ENCODE data around the gene GABBR2.

DNA sequence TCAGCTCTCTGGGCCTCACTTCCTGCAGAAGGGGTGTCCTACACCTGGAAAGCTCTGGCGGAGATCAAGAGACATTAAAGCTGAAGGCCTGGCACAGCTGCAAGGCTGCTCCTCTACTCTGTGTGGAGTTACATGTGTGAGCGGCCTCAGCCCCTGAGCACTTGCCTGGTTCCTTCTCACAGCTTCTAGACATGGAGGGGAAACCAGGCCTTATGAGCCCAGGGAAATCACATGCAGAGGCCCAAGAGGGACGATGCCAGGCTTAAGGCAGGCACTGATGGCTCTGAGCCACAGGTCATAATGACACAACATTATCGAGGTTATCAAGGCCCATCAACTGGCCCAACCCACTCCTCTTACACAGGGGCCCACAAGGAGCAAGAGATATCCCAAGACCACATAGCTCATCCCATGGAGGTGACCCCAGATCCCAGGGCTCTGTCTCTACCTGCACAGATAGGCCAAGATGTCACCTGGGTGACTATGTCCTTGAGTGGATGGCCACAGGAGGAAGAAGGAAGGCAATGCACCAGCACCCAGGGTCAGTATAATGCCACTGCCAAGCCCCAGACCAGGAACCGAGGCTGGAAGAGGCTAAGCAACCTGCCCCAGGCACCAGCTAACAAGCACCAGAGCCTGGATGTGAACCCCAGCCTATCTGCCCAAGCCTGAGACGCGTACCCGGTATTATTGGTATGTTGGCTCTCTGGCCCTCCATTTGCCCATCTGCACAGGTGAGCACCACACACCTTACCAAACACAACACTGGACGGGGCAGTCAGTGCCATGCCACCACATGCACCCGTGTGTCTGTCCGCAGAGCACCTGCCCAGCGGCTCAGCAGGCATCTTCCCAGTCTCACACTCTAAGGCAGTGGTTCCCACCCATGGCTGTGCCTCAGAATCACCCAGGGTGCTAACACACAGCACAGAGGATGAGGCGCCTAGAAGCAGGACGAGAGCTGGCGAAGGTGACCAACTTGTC lies 143.3 kb downstream of the GABBR2 start:
- TF ChIP-seq HDAC3 (IDR thresholded peaks at IDR 0.05; ENCODE audit: borderline replicate concordance, partially characterized antibody) = no peak
- TF ChIP-seq TEAD1 (CRISPR knock-in tag; IDR thresholded peaks at IDR 0.05) = no peak
- no peak for TF ChIP-seq EP300 (IDR thresholded peaks at IDR 0.05; ENCODE audit: low read length)
- TF ChIP-seq SAFB2 (IDR thresholded peaks at IDR 0.05; ENCODE audit: borderline replicate concordance, low read depth, low read length, severe bottlenecking) = no peak
- TF ChIP-seq, protein P1, sequence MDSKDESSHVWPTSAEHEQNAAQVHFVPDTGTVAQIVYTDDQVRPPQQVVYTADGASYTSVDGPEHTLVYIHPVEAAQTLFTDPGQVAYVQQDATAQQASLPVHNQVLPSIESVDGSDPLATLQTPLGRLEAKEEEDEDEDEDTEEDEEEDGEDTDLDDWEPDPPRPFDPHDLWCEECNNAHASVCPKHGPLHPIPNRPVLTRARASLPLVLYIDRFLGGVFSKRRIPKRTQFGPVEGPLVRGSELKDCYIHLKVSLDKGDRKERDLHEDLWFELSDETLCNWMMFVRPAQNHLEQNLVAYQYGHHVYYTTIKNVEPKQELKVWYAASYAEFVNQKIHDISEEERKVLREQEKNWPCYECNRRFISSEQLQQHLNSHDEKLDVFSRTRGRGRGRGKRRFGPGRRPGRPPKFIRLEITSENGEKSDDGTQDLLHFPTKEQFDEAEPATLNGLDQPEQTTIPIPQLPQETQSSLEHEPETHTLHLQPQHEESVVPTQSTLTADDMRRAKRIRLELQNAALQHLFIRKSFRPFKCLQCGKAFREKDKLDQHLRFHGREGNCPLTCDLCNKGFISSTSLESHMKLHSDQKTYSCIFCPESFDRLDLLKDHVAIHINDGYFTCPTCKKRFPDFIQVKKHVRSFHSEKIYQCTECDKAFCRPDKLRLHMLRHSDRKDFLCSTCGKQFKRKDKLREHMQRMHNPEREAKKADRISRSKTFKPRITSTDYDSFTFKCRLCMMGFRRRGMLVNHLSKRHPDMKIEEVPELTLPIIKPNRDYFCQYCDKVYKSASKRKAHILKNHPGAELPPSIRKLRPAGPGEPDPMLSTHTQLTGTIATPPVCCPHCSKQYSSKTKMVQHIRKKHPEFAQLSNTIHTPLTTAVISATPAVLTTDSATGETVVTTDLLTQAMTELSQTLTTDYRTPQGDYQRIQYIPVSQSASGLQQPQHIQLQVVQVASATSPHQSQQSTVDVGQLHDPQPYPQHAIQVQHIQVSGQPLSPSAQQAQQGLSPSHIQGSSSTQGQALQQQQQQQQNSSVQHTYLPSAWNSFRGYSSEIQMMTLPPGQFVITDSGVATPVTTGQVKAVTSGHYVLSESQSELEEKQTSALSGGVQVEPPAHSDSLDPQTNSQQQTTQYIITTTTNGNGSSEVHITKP (IDR thresholded peaks at IDR 0.05; ENCODE audit: partially characterized antibody) = no peak
- no peak for TF ChIP-seq MAFG (tag; conservative IDR thresholded peaks at IDR 0.05)
- no peak for TF ChIP-seq JUND (IDR thresholded peaks at IDR 0.05; ENCODE audit: borderline replicate concordance, low read depth, low read length)
- TF ChIP-seq JUND (tag; IDR thresholded peaks at IDR 0.05; ENCODE audit: borderline replicate concordance, low read depth, low read length) = no peak

Data from K562 (cell line).